Keratinocyte (primary cell): ENCODE data around the gene CSHL1.
"Not testable (repeated sequence)": the region's sequence is repeated elsewhere in the genome, so short reads cannot be mapped to it uniquely, and the experiment has no call there.

ENCODE experiments used
- EZH2 ChIP-seq: IDR thresholded peaks from one replicate; pipeline ENCODE4 v1.6.1; 2012; ENCODE audit warnings: inconsistent platforms, mild to moderate bottlenecking, low read length, moderate library complexity
- TF ChIP-seq, protein P1 (sequence below), 3 experiments: IDR thresholded peaks in 1 of 3; conservative IDR thresholded peaks in 1 of 3; optimal IDR thresholded peaks in 1 of 3; 2 replicates in 2 of 3; 3 replicates in 1 of 3; pipeline versions ENCODE3 to v1.5.1; 2011; ENCODE audit warnings: low read length in 3 of 3, mild to moderate bottlenecking in 3 of 3, moderate library complexity in 2 of 3, control low read depth in 1 of 3, inconsistent platforms in 1 of 3; ENCODE audit not compliant: insufficient read depth in 2 of 3; ENCODE audit errors: extremely low read depth in 1 of 3

DNA sequence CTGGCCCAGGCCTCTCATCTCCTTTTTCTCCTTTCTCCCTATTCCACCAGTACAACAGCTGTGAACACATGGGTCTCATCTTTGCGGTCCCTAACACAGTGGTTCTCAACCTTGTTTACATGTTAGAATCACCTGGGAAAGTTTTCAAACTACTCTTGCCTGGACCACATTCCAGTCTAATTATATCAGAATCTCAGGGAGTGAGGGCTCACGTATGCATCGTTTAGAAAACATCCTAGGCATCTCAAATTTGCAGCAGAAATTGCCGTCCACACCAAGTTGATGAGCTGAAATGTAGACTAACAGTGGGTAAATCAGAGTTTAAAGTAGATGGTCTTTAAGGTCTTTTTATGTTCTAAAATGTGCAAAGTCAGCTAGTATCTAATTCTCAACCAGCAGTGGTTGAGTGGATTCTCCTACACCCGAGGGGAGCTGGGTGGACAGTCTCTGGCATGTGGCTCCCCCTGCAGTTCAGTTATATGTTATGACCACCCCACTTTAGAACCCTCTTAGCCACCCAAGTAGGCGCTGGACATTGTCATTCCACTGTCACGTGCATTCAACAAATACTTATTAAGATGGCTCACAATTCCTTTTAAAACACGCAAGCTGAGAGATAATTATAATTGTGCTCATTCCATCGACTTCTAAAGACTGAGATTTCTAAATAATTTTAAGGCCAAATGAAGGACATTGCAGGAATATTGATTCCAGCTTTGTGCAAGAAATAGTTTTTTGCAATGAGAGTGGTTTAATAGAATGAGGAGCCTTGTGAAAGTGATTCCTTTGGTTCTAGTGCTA is 41.4 kb downstream of the CSHL1 start:
- TF ChIP-seq, protein P1, sequence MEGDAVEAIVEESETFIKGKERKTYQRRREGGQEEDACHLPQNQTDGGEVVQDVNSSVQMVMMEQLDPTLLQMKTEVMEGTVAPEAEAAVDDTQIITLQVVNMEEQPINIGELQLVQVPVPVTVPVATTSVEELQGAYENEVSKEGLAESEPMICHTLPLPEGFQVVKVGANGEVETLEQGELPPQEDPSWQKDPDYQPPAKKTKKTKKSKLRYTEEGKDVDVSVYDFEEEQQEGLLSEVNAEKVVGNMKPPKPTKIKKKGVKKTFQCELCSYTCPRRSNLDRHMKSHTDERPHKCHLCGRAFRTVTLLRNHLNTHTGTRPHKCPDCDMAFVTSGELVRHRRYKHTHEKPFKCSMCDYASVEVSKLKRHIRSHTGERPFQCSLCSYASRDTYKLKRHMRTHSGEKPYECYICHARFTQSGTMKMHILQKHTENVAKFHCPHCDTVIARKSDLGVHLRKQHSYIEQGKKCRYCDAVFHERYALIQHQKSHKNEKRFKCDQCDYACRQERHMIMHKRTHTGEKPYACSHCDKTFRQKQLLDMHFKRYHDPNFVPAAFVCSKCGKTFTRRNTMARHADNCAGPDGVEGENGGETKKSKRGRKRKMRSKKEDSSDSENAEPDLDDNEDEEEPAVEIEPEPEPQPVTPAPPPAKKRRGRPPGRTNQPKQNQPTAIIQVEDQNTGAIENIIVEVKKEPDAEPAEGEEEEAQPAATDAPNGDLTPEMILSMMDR (optimal IDR thresholded peaks at IDR 0.05 in 1 of 3, IDR thresholded peaks at IDR 0.05 in 1 of 3, conservative IDR thresholded peaks at IDR 0.05 in 1 of 3; ENCODE audit: extremely low read depth in 1 of 3, insufficient read depth in 2 of 3, low read length in 3 of 3), result peak in 2 of 3 experiments; percentile 15 to 23
- not testable (repeated sequence) for TF ChIP-seq EZH2
